Measurements from ENCODE around the gene COL4A1.
A peak's percentile ranks its signal among the peaks of the same experiment; 100 is the strongest.

Gene COL4A1

DNA sequence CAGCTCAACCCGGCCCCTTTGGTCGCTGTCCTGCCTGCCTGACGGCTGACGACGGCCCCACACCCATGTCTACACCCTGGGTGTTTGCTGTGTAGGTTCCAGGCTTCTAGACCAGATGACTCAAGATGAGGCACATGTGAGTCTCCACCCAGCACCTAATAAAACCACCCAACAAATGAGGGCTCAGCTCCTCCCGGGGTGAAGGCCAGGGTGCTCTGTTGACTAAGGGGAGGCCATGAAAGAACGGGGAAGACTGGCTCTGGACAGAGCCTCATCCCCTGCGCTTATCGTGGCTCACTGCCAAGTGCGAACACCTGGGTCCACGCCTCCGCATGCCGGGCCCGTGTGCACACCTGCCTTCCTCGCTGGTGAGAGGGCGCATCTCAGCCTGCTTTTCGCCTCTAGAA is 39.7 kb upstream of the COL4A1 start:
- POLR2A ChIA-PET, result no interaction called here
- Histone ChIP-seq H3K9me3 (ENCODE audit: control extremely low read depth in 1 of 5, control insufficient read depth in 4 of 5, insufficient read depth in 2 of 5, low read depth in 1 of 5, low read length in 4 of 5) (no peaks in the 10 kb centered on the region), H3K27me3 (replicated peaks in 2 of 5; ENCODE audit: control insufficient read depth in 4 of 5, insufficient read depth in 5 of 5, low read length in 4 of 5) (peaks cover 4 to 58% (median 24%) of the 10 kb centered on the region in 5 experiments), H3K4me1 (ENCODE audit: control extremely low read depth in 1 of 4, control insufficient read depth in 4 of 4, insufficient read depth in 4 of 4, low read length in 3 of 4) (no peaks in the 10 kb centered on the region), H3K4me3 (ENCODE audit: control insufficient read depth in 1 of 7, extremely low read depth in 1 of 7, insufficient read depth in 4 of 7, low read depth in 2 of 7, low read length in 6 of 7) (no peak overlapping the region), H3K27ac (ENCODE audit: insufficient read depth in 1 of 2, low read depth in 1 of 2, low read length in 2 of 2, poor library complexity in 1 of 2, severe bottlenecking in 2 of 2) (no peak overlapping the region), H3K36me3 (ENCODE audit: control insufficient read depth in 4 of 4, insufficient read depth in 4 of 4, low read length in 3 of 4) (no peaks in the 10 kb centered on the region)
- DNase-seq, result no peak
- 100% methylated on average over 10 of the region's 17 CpGs for WGBS (ENCODE audit: insufficient coverage)
- CTCF ChIA-PET, result no interaction called here

DNA sequence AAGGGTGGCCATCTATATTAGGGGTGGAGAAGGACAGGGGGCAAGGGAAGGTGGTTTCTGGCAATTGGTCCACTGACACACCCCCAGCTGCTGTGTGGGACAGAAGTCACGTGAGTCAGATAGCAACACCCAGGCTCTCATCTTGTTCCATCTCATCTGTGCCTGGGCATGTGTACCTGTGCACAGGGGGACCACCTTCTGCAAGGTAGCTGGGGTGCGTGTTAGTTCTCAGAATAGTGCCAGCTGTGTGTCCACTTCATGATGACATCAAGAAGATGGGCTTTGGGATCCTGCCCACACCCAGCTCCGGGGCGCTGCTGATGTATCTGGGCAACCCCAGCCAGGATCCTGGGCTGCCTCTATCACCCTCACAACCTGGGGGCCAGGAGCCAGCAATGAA is 38.7 kb upstream of the COL4A1 start:
- H3K27ac ChIP-seq (ENCODE audit: insufficient read depth in 1 of 2, low read depth in 1 of 2, low read length in 2 of 2, poor library complexity in 1 of 2, severe bottlenecking in 2 of 2), result no peak overlapping the region
- H3K4me3 ChIP-seq (ENCODE audit: control insufficient read depth in 1 of 7, extremely low read depth in 1 of 7, insufficient read depth in 4 of 7, low read depth in 2 of 7, low read length in 6 of 7), result no peak overlapping the region
- ChIA-PET POLR2A (no interaction called here), CTCF (no interaction called here)
- H3K27me3 ChIP-seq (replicated peaks in 2 of 5; ENCODE audit: control insufficient read depth in 4 of 5, insufficient read depth in 5 of 5, low read length in 4 of 5), result peaks cover 4 to 68% (median 24%) of the 10 kb centered on the region in 5 experiments
- peaks cover 0 to 8% (median 5%) of the 10 kb centered on the region in 4 experiments for H3K4me1 ChIP-seq (ENCODE audit: control extremely low read depth in 1 of 4, control insufficient read depth in 4 of 4, insufficient read depth in 4 of 4, low read length in 3 of 4)
- WGBS (ENCODE audit: insufficient coverage), result 100% methylated on average over 2 of the region's 4 CpGs
- H3K9me3 ChIP-seq (ENCODE audit: control extremely low read depth in 1 of 5, control insufficient read depth in 4 of 5, insufficient read depth in 2 of 5, low read depth in 1 of 5, low read length in 4 of 5), result no peaks in the 10 kb centered on the region
- no peaks in the 10 kb centered on the region for H3K36me3 ChIP-seq (ENCODE audit: control insufficient read depth in 4 of 4, insufficient read depth in 4 of 4, low read length in 3 of 4)
- DNase-seq, result no peak

- DNase-seq, result no peak
- Histone ChIP-seq H3K4me3 (ENCODE audit: control insufficient read depth in 1 of 7, extremely low read depth in 1 of 7, insufficient read depth in 4 of 7, low read depth in 2 of 7, low read length in 6 of 7) (no peak overlapping the region), H3K36me3 (ENCODE audit: control insufficient read depth in 4 of 4, insufficient read depth in 4 of 4, low read length in 3 of 4) (no peaks in the 10 kb centered on the region), H3K27ac (ENCODE audit: insufficient read depth in 1 of 2, low read depth in 1 of 2, low read length in 2 of 2, poor library complexity in 1 of 2, severe bottlenecking in 2 of 2) (no peak overlapping the region), H3K9me3 (ENCODE audit: control extremely low read depth in 1 of 5, control insufficient read depth in 4 of 5, insufficient read depth in 2 of 5, low read depth in 1 of 5, low read length in 4 of 5) (no peaks in the 10 kb centered on the region), H3K4me1 (ENCODE audit: control extremely low read depth in 1 of 4, control insufficient read depth in 4 of 4, insufficient read depth in 4 of 4, low read length in 3 of 4) (peaks cover 0 to 12% (median 9%) of the 10 kb centered on the region in 4 experiments), H3K27me3 (replicated peaks in 2 of 5; ENCODE audit: control insufficient read depth in 4 of 5, insufficient read depth in 5 of 5, low read length in 4 of 5) (peaks cover 4 to 72% (median 25%) of the 10 kb centered on the region in 5 experiments)
- POLR2A ChIA-PET, result no interaction called here
- WGBS (ENCODE audit: insufficient coverage), result 97% methylated on average over 4 of the region's 7 CpGs
- CTCF ChIA-PET, result no interaction called here
Observed at GRCh38 chr13:110345266-110345665, 38.3 kb upstream of the COL4A1 start.

DNA sequence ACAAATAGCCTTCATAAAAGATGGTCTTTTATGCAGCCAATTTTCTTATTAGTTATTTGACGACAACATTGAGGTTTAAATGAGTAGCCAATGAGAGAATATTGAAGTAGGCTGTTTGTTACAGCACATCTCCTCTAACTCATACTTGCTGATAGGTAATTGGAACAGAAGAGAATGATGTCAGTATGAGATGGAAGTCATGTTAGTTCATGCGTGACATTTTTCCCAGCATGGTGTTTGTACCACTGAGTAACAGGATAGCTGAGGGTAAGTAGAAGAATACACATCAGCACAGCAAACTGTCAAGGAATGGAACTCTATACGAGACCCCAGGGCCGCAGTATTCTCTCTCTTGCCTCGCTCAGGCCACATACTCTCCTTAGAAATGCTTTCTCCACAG is 37.4 kb upstream of the COL4A1 start:
- Histone ChIP-seq H3K36me3 (ENCODE audit: control insufficient read depth in 4 of 4, insufficient read depth in 4 of 4, low read length in 3 of 4) (no peaks in the 10 kb centered on the region), H3K4me1 (ENCODE audit: control extremely low read depth in 1 of 4, control insufficient read depth in 4 of 4, insufficient read depth in 4 of 4, low read length in 3 of 4) (peaks cover 0 to 14% (median 9%) of the 10 kb centered on the region in 4 experiments), H3K27ac (ENCODE audit: insufficient read depth in 1 of 2, low read depth in 1 of 2, low read length in 2 of 2, poor library complexity in 1 of 2, severe bottlenecking in 2 of 2) (no peak overlapping the region), H3K4me3 (ENCODE audit: control insufficient read depth in 1 of 7, extremely low read depth in 1 of 7, insufficient read depth in 4 of 7, low read depth in 2 of 7, low read length in 6 of 7) (no peak overlapping the region), H3K27me3 (replicated peaks in 2 of 5; ENCODE audit: control insufficient read depth in 4 of 5, insufficient read depth in 5 of 5, low read length in 4 of 5) (peaks cover 4 to 76% (median 32%) of the 10 kb centered on the region in 5 experiments), H3K9me3 (ENCODE audit: control extremely low read depth in 1 of 5, control insufficient read depth in 4 of 5, insufficient read depth in 2 of 5, low read depth in 1 of 5, low read length in 4 of 5) (no peaks in the 10 kb centered on the region)
- WGBS (ENCODE audit: insufficient coverage), result 100% methylated on average over 4 of the region's 5 CpGs
- POLR2A ChIA-PET, result no interaction called here
- no peak for DNase-seq
- CTCF ChIA-PET, result no interaction called here

- H3K36me3 ChIP-seq (ENCODE audit: control insufficient read depth in 4 of 4, insufficient read depth in 4 of 4, low read length in 3 of 4), result no peaks in the 10 kb centered on the region
- H3K4me3 ChIP-seq (ENCODE audit: control insufficient read depth in 1 of 7, extremely low read depth in 1 of 7, insufficient read depth in 4 of 7, low read depth in 2 of 7, low read length in 6 of 7), result no peak overlapping the region
- no peak for DNase-seq
- ChIA-PET POLR2A (no interaction called here), CTCF (no interaction called here)
- H3K4me1 ChIP-seq (ENCODE audit: control extremely low read depth in 1 of 4, control insufficient read depth in 4 of 4, insufficient read depth in 4 of 4, low read length in 3 of 4), result peaks cover 0 to 14% (median 9%) of the 10 kb centered on the region in 4 experiments
- peaks cover 4 to 79% (median 32%) of the 10 kb centered on the region in 5 experiments for H3K27me3 ChIP-seq (replicated peaks in 2 of 5; ENCODE audit: control insufficient read depth in 4 of 5, insufficient read depth in 5 of 5, low read length in 4 of 5)
- WGBS (ENCODE audit: insufficient coverage), result 95% methylated on average over 16 of the region's 16 CpGs
- no peak overlapping the region for H3K27ac ChIP-seq (ENCODE audit: insufficient read depth in 1 of 2, low read depth in 1 of 2, low read length in 2 of 2, poor library complexity in 1 of 2, severe bottlenecking in 2 of 2)
- no peaks in the 10 kb centered on the region for H3K9me3 ChIP-seq (ENCODE audit: control extremely low read depth in 1 of 5, control insufficient read depth in 4 of 5, insufficient read depth in 2 of 5, low read depth in 1 of 5, low read length in 4 of 5)
Observed at GRCh38 chr13:110343241-110343865, 36.4 kb upstream of the COL4A1 start.

DNA sequence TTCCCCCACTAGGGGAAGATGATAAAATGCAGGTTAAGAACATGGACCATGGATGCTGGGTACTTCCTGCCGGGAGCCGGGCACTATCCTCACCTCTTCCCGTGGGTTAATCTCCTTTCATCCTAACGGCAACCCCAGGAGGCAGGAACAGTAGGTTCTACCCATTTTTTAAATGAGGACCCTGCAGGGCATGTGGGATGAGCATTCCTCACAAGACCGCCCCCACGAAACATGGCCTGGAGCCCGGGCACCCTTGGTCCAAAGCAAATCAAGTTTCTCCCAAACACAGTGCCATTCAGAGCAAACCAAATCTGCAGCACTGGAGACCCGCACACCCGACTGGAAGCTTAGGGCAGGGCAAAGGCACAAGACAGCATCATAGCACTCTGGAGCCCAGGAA is 35.5 kb upstream of the COL4A1 start:
- no peak overlapping the region for H3K4me3 ChIP-seq (ENCODE audit: control insufficient read depth in 1 of 7, extremely low read depth in 1 of 7, insufficient read depth in 4 of 7, low read depth in 2 of 7, low read length in 6 of 7)
- WGBS (ENCODE audit: insufficient coverage), result 84% methylated on average over 9 of the region's 9 CpGs

GRCh38 chr13:110341445-110342244 is 34.7 kb upstream of the COL4A1 start:
- peaks cover 0 to 14% (median 9%) of the 10 kb centered on the region in 4 experiments for H3K4me1 ChIP-seq (ENCODE audit: control extremely low read depth in 1 of 4, control insufficient read depth in 4 of 4, insufficient read depth in 4 of 4, low read length in 3 of 4)
- CTCF ChIA-PET, result no interaction called here
- no peaks in the 10 kb centered on the region for H3K9me3 ChIP-seq (ENCODE audit: control extremely low read depth in 1 of 5, control insufficient read depth in 4 of 5, insufficient read depth in 2 of 5, low read depth in 1 of 5, low read length in 4 of 5)
- no peak overlapping the region for H3K27ac ChIP-seq (ENCODE audit: insufficient read depth in 1 of 2, low read depth in 1 of 2, low read length in 2 of 2, poor library complexity in 1 of 2, severe bottlenecking in 2 of 2)
- POLR2A ChIA-PET, result no interaction called here
- H3K36me3 ChIP-seq (ENCODE audit: control insufficient read depth in 4 of 4, insufficient read depth in 4 of 4, low read length in 3 of 4), result no peaks in the 10 kb centered on the region
- peaks cover 4 to 85% (median 34%) of the 10 kb centered on the region in 5 experiments for H3K27me3 ChIP-seq (replicated peaks in 2 of 5; ENCODE audit: control insufficient read depth in 4 of 5, insufficient read depth in 5 of 5, low read length in 4 of 5)
- peak in 2 of 3 donors; percentile 4 to 8 for DNase-seq
- WGBS (ENCODE audit: insufficient coverage), result 10% methylated on average over 10 of the region's 14 CpGs
- H3K4me3 ChIP-seq (ENCODE audit: control insufficient read depth in 1 of 7, extremely low read depth in 1 of 7, insufficient read depth in 4 of 7, low read depth in 2 of 7, low read length in 6 of 7), result peak overlapping the region in 1 of 7 experiments; percentile 12

More for the DNA sequence above, 35.5 kb upstream of the COL4A1 start:
- ChIA-PET POLR2A (no interaction called here), CTCF (no interaction called here)
- Histone ChIP-seq H3K4me1 (ENCODE audit: control extremely low read depth in 1 of 4, control insufficient read depth in 4 of 4, insufficient read depth in 4 of 4, low read length in 3 of 4) (peaks cover 0 to 14% (median 9%) of the 10 kb centered on the region in 4 experiments), H3K27me3 (replicated peaks in 2 of 5; ENCODE audit: control insufficient read depth in 4 of 5, insufficient read depth in 5 of 5, low read length in 4 of 5) (peaks cover 4 to 82% (median 34%) of the 10 kb centered on the region in 5 experiments), H3K27ac (ENCODE audit: insufficient read depth in 1 of 2, low read depth in 1 of 2, low read length in 2 of 2, poor library complexity in 1 of 2, severe bottlenecking in 2 of 2) (no peak overlapping the region), H3K36me3 (ENCODE audit: control insufficient read depth in 4 of 4, insufficient read depth in 4 of 4, low read length in 3 of 4) (no peaks in the 10 kb centered on the region), H3K9me3 (ENCODE audit: control extremely low read depth in 1 of 5, control insufficient read depth in 4 of 5, insufficient read depth in 2 of 5, low read depth in 1 of 5, low read length in 4 of 5) (no peaks in the 10 kb centered on the region)
- no peak for DNase-seq
